Right ventricle myocardium superior (tissue), 1 donor: ENCODE data around the gene TYROBP. TPM values are rescaled to one million over a fixed set of nuclear protein-coding genes. Genes with fewer than 3 reads are reported as not detected.
"Not testable (repeated sequence)": the region's sequence is repeated elsewhere in the genome, so short reads cannot be mapped to it uniquely, and the experiment has no call there.

Experiments used
- ATAC-seq: fragments of 200-7000 bp; cut with Tn5 transposase; one replicate; pipeline ENCODE4 v1.9.1; 2020; ENCODE audit warnings: mild to moderate bottlenecking; ENCODE audit not compliant: poor library complexity
- DNase-seq: peaks from one replicate; pipeline ENCODE4 v3.0.0-alpha.2; 2020
- intact Hi-C: fragments of 100-400 bp; cut with DNase I; formaldehyde crosslinking; loops from one replicate; pipeline ENCODE4 v1.11.2; 2022
- total RNA-seq: library from RNA; stranded (reverse); fragmentation: NEBNext Ultra II Directional; extraction: Animal tissue kit (Norgen Biotek cat#: 25700); gene quantifications from one replicate; pipeline ENCODE4 v1.2.1, GENCODE V29; 2021
- donor health status: DM: no; HTN: yes; CAD: no; lungs with severe emphysema.

TYROBP gene
- total RNA-seq, 1 donor from 2014 or later: 28.3 TPM

DNA sequence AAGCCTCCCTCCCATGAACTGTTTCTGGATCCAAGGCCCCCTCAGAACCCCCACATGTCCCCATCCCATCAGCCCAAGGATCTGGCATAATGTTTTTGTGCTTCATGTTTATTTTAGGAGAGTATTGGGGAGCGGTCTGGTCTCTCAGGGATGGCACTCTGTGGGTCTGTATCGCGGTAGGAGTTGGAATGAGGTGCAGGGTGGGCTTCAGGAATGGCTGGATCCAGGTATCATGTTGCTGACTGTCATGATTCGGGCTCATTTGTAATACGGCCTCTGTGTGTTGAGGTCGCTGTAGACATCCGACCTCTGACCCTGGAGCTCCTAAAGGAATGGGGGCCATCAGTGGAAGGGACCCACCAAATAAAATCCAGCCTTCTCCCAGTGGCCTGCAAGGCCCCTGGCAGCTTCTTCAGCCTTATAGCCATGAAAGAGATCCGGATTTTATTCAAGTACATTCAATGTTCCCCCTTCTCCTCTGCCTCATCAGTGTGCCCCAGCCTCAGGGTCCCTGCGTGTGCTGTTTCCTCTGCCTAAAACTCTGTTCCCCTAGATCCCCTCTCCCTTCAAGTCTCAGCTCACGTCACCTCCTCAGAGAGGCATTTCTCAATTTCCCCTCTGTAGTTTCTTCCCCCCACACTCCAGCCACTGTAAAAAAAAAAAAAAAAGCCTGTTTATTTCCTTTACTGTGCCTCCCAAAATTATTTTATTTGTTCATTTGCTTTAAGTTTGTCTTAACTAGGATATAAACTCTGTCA lies 3.6 kb downstream of the TYROBP start:
- no peak for DNase-seq
- no peak for ATAC-seq
- intact Hi-C loops: no loop called here

DNA sequence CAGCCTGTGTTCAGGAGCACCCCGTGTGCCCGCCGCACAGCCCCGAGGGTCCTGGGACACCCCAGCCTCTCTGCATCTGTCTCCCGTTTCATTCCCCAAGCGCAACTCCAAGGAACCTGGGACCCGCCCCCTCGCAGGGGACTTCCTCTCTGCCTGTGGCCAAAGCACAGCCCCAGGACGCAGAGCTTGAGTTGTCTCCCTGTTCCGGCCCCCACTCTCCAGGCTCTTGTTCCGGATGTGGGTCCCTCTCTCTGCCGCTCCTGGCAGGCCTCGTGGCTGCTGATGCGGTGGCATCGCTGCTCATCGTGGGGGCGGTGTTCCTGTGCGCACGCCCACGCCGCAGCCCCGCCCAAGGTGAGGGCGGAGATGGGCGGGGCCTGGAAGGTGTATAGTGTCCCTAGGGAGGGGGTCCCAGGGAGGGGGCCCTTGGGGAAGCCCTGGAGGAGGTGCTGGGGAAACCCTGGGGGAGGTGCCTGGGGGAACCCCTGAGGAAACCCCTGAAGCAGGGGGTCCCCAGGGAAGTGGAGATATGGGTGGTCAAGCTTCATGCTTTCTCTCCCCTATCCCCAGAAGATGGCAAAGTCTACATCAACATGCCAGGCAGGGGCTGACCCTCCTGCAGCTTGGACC lies 4.4 kb downstream of the TYROBP start:
- ATAC-seq (peak; percentile 2), DNase-seq (peak; percentile 84)
- intact Hi-C loops: no loop called here

GRCh38 chr19:35902870-35903475 lies 5.1 kb downstream of the TYROBP start:
- ATAC-seq (no peak), DNase-seq (no peak)
- intact Hi-C loops: no loop called here

DNA sequence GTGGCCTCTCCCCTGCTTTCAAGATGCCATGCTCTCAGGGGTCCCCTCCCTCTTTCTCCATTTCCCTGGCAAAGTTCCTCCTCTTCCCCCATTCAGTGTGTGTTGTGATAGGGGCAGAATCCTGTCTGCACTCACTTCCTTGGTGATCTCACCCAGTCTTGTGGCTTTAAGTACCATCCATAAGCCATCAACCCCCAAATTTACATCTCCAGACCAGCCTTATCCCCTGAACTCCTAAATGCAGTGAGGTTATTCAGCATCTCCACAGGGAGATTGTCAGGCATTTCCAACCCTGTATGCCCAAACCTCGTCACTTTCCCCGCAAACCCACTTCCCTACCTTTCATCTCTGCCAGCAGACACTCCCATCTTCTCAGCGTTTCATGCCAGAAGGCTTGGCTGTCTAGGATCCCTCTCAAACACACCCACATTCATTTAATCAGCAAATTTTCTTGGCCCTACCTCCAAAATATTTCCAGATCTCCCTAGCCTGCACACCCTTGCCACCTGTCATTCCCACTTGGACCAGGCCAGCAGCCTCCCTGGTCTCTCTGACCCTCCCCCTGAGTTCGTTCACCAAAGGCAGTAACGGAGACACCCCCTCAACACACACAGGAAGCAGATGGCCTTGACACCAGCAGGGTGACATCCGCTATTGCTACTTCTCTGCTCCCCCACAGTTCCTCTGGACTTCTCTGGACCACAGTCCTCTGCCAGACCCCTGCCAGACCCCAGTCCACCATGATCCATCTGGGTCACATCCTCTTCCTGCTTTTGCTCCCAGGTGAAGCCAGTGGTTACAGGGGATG lies 6.0 kb downstream of the TYROBP start, which contains the start of gene HCST:
HCST (plus strand) TSS at position 676 of the 808 bp plus-strand sequence; CDS start at position 741, 65 bp downstream.
- intact Hi-C loops: no loop called here
- ATAC-seq (no peak), DNase-seq (no peak)

- no peak for DNase-seq
- intact Hi-C loops: no loop called here
- ATAC-seq: no peak
Observed at GRCh38 chr19:35901055-35901644, 6.9 kb downstream of the TYROBP start.

DNA sequence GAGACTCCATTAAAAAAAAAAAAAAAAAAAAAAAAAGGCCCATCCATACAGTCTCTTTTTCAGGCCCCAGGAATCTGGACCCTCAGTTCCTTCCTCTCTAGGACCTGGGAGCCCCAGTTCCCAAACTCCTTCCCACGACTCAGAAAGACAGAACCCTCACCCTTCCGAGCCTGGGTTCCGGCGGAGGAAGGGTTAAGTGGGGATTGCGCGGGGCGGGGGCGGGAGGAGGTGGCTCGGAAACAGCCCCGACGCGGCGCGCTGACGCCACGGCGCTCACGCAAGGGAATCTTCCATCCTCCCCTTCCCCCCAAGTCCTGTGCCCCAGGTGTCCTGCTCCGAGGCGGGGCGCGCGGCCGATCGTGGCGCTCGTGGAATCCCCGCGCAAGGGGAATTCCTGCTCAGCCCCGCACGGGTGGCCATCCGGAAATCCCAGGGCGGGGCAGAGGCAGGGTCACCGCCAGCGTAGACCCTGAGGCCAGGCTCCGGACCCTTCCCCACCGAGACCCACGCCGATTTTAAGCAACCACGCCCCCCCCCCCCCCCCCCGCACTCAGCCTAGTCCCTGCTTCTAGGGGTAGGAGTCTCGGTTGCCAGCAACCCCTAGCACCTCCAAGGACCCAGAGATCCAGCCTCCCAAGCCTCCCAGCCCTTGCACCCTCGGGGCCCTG lies 8.4 kb downstream of the TYROBP start:
- peak; percentile 90 for DNase-seq
- intact Hi-C loops: no loop called here
- ATAC-seq: peak; percentile 92

DNA sequence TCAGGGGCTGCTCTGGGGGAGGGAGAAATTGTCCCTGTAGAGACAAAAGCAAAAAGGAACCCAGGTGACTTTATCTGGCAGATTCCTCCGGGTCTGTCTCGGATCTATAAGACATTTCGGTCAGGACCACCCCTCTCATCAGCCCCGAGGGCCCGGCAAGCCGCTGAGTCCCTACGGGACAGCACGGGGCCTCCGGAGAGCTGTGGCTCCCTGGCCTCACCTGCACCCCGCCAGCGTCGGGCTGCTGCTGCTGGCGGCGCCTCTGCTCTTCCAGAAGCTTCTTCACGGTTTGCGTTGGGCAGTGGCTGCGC lies 9.6 kb downstream of the TYROBP start:
- intact Hi-C loops: no loop called here
- DNase-seq: no peak

DNA sequence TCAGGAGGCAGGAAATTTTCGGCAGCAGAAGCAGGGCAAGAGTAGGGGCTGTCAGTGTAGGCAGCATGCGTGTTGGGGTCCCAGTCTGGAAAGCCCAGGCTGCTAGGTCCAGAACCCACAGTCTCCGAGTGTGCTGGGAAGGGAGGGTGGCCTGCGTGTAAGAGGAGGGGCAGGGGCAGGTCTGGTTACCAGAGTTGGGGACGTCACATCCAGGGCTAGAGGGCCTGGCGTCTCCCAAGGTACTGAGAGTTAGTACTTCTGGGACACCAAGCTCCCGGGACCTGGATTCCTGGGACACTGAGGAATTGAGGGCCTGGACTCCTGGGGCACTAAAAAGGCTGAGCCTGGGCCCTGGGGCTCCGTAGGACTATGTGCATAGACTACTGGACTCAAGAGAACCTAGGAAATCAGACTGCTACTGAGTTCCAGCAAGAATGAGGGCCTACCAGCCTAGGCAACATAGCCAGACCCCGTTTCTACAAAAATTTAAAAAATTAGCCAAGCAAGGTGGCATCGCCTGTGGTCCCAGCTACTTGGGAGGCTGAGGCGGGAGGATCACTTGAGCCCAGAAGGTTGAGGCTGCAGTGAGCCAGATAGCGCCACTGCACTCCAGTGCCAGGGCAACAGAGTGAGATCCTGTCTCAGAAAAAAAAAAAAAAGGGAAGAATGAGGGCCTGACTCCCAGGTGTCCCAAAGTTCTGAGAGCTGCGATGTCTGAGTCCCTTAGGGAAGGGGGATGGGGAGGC lies 10.2 kb downstream of the TYROBP start:
- DNase-seq: no peak
- no peak for ATAC-seq
- intact Hi-C loops: no loop called here

More for the DNA sequence above, 9.6 kb downstream of the TYROBP start:
- ATAC-seq: peak; percentile 2

- ATAC-seq (no peak), DNase-seq (no peak)
- intact Hi-C loops: no loop called here
Observed at GRCh38 chr19:35896643-35897040, 11.5 kb downstream of the TYROBP start.

GRCh38 chr19:35895911-35896642 lies 12.0 kb downstream of the TYROBP start:
- intact Hi-C loops: no loop called here

DNA sequence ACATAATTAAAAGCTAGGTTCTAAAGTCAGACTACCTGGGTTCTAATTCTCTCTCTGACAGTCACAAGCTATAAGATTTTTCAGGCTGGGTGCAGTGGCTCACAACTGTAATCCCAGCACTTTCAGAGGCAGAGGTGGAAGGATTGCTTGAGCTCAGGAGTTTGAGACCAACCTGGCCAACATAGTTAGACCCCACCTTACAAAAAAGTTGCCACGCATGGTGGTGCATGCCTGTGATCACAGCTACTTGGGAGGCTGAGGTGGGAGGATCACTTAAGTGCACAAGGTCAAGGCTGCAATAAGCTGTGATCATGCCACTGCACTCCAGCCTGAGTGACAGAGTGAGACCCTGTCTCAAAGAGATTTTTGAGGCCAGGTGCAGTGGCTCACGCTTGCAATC lies 13.8 kb downstream of the TYROBP start:
- intact Hi-C loops: no loop called here
- ATAC-seq (no peak), DNase-seq (no peak)

More at GRCh38 chr19:35895911-35896642, 12.0 kb downstream of the TYROBP start:
- no peak for ATAC-seq
- no peak for DNase-seq

DNA sequence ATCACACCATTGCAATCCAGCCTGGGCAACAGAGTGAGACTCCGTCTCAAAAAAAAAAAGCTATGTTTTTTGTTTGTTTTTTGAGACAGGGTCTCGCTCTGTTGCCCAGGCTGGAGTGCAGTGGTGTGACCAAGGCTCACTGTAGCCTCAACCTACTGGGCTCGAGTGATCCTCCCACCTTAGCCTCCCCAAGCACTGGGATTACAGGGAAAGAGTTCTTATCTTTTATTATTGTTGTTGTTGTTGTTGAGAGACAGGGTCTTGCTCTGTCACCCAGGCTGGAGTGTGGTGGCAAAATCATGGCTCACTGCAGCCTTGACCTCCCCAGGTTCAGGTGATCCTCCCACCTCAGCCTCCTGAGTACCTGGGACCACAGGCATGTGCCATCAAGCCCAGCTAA lies 16.3 kb downstream of the TYROBP start:
- intact Hi-C loops, ATAC-seq, DNase-seq: not testable (repeated sequence)

- DNase-seq (no peak), ATAC-seq (no peak)
Observed at GRCh38 chr19:35890113-35890650, 17.9 kb downstream of the TYROBP start.

DNA sequence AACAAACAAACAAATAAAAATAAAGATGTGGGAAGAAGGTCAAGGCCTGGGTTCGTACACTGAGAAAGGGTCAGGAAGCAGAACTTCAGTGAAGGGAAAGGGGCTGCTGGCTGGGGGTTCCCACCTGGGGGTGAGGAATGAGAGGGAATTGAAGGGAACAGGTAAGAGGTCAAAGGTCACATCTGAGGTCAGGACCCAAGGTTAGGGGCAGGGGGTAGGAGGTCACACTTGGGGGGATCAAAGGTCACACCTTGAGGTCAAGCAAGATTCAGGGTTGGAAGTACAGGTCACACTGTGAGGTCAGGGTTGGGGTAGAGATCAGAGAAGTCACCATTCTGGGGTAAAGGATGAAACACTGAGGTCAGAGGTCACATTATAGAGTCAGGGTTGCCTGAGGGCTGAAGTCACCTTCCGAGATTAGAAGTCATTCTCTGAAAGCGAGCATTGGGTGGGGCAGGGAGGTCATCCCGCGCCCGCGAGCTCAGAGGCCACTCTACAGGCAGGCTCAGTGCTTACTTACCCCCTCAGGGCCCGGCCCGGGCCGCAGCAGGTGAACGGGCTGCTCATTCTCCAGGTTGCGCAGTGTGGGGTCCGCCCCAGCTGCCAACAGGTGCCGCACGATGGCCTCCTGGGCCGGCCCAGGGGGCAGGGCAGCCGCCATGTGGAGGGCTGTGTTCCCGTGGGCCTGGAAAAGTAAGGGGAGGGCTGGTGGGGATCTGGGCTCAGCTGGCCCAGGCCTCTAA lies 18.6 kb downstream of the TYROBP start:
- intact Hi-C loops: no loop called here

More at GRCh38 chr19:35890113-35890650, 17.9 kb downstream of the TYROBP start:
- intact Hi-C loops: no loop called here

GRCh38 chr19:35888398-35888797 lies 19.7 kb downstream of the TYROBP start:
- DNase-seq (no peak), ATAC-seq (no peak)
- intact Hi-C loops: no loop called here

More for the DNA sequence above, 18.6 kb downstream of the TYROBP start:
- DNase-seq: no peak
- no peak for ATAC-seq

DNA sequence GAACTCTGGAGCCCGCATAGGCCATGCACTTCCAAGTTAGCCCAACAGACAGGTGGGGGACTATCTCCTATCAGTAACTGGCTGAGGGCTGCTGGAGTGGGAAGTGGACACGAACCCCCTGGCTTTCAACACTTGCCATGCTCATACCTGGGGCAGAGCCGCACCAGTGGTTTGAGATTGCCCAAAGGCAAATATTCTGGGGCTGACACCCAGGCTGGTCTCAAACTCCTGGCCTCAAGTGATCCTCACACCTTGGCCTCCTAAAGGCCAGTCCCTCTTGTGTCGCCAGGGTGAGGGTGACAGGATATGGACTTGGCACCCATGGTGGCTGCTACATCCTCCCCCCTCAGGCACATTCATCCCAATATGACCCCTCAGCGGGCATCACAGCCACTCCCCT lies 20.9 kb downstream of the TYROBP start:
- ATAC-seq (no peak), DNase-seq (no peak)
- intact Hi-C loops: no loop called here
